Measurements from ENCODE around the gene HELQ. TPM values are rescaled to one million over a fixed set of nuclear protein-coding genes. Genes with fewer than 3 reads are reported as not detected.
"Not testable (repeated sequence)": the region's sequence is repeated elsewhere in the genome, so short reads cannot be mapped to it uniquely, and the experiment has no call there.

Gene HELQ, protein sequence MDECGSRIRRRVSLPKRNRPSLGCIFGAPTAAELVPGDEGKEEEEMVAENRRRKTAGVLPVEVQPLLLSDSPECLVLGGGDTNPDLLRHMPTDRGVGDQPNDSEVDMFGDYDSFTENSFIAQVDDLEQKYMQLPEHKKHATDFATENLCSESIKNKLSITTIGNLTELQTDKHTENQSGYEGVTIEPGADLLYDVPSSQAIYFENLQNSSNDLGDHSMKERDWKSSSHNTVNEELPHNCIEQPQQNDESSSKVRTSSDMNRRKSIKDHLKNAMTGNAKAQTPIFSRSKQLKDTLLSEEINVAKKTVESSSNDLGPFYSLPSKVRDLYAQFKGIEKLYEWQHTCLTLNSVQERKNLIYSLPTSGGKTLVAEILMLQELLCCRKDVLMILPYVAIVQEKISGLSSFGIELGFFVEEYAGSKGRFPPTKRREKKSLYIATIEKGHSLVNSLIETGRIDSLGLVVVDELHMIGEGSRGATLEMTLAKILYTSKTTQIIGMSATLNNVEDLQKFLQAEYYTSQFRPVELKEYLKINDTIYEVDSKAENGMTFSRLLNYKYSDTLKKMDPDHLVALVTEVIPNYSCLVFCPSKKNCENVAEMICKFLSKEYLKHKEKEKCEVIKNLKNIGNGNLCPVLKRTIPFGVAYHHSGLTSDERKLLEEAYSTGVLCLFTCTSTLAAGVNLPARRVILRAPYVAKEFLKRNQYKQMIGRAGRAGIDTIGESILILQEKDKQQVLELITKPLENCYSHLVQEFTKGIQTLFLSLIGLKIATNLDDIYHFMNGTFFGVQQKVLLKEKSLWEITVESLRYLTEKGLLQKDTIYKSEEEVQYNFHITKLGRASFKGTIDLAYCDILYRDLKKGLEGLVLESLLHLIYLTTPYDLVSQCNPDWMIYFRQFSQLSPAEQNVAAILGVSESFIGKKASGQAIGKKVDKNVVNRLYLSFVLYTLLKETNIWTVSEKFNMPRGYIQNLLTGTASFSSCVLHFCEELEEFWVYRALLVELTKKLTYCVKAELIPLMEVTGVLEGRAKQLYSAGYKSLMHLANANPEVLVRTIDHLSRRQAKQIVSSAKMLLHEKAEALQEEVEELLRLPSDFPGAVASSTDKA
- 1 to 10 TPM; 5.7 to 9.7 (median 9.3) TPM for polyA plus RNA-seq

DNA sequence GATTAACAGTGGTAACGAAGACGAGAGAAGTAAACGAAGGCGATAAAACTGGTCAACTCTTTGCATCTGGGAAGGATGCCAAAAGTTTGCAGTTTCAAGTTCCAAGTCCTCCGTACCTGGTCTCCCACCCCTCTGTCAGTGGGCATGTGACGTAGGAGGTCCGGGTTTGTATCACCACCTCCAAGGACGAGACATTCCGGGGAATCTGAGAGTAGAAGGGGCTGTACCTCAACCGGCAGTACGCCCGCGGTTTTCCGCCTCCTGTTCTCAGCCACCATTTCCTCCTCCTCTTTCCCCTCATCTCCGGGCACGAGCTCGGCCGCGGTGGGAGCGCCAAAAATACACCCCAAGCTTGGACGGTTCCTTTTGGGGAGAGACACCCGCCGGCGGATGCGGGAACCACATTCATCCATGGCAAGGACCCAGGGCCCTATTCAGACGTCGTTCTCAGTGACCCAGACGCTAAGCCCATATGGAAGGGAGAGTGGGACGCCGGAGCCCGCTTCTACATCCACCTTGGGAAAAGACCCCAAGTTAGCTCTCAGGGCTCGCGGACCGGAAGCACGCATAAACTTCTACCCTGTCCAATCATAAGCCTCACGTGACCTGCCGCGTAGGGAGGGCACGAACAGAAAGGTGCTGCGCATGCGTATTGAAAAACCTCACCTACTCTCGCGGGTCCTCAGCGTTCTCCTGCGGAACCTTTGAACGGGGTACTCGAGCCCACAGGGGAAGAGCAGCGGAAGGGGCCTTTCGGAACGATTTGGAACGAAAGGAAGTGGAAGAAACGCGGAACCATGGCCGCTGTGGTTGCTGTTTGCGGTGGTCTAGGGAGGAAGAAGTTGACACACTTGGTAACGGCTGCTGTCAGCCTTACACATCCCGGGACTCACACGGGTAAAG is at the start of gene HELQ, which contains the start of gene MRPS18C:
HELQ (minus strand) TSS at position 543 of the 903 bp plus-strand sequence; CDS start at position 413, 130 bp downstream.
MRPS18C (plus strand) TSS at position 778 of the 903 bp plus-strand sequence; CDS start at position 798, 20 bp downstream.
- WGBS, 3 donors = 0% methylated on average over 58 of the region's 58 CpGs
- H3K27ac ChIP-seq (ENCODE audit: low read depth, low read length) = peak within 1 kb of the TSS; percentile 94

DNA sequence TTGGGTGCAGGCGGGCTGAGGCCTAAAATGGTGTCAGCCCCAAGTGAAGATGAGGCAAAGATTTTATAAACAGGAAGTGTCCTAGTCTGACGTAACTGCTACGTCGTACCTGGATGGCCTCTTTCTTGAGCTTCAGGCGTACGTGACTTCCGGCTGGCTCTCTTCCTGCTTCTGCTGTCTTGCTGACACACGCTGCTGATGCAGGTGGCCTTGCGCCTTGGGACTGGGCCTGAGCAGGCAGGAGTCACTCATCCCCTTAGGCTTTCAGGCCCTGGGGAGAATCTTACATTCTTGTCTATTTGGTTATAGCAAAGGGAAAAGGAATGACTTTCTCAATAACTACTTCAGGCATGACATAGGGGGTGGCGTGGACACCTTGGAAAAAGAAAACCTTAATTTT is 49.4 kb upstream of the HELQ start:
- 71 to 82% (median 74%) methylated on average over 10 of the region's 10 CpGs for WGBS, 3 donors
- no peak overlapping the region for H3K27ac ChIP-seq (ENCODE audit: low read depth, low read length)

DNA sequence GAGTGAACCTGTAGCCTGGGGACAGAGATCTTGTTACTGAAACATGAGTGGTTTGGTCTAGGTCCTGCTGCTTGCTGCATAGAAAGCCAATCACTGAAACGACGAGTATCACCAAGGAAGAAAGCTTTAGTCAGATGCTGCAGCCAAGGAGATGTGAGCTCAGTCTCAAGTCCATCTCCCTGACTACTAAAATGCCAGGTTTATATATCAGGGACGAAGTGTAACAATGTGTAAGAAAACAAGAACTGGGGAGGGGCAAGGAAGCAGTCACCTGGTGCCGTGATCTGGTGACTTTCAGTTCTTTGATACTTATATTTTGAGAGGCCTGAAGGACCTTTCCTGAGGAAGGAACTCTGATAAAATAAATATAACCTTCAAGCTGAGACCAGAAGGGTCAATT is 48.9 kb upstream of the HELQ start:
- WGBS, 3 donors = 50 to 70% (median 67%) methylated on average over 4 of the region's 4 CpGs
- no peak overlapping the region for H3K27ac ChIP-seq (ENCODE audit: low read depth, low read length)

DNA sequence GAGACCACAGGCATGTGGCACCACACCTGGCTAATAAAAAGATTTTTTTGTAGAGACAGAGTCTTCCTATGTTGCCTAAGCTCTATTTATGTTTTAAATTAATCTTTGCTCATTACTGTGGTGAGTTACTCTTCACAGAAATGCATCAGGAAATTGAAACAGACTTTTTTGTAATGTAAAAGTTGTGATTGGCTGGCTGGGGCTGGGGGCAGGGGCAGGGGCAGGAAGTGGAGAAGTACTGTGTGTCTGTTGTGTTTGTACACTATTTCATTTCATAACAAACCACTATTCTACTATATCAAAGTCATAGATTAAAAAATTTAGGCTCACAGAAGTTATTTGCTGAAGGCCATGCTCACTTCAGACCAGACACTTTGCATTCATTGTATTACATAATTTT is 48.4 kb upstream of the HELQ start:
- H3K27ac ChIP-seq (ENCODE audit: low read depth, low read length) = no peak overlapping the region

DNA sequence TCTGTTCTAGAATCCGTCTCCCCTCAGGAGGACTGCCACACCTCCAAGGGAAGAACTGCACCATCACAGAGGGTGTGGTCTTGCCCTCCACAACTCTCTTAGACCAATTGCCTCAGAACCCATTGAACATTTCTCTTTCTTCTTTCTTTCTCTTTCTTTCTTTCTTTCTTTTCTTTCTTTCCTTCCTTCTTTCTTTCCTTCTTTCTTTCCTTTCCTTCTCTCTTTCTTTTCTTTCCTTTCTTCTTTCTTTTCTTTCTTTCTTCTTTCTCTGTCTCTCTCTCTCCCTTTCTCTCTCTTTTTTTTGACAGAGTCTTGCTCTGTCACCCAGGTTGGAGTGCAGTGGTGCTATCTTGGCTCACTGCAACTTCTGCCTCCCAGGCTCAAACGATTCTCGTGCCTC is 46.0 kb upstream of the HELQ start:
- not testable (repeated sequence) for H3K27ac ChIP-seq (ENCODE audit: low read depth, low read length)
- 77 to 91% (median 85%) methylated on average over 3 of the region's 3 CpGs for WGBS, 3 donors

DNA sequence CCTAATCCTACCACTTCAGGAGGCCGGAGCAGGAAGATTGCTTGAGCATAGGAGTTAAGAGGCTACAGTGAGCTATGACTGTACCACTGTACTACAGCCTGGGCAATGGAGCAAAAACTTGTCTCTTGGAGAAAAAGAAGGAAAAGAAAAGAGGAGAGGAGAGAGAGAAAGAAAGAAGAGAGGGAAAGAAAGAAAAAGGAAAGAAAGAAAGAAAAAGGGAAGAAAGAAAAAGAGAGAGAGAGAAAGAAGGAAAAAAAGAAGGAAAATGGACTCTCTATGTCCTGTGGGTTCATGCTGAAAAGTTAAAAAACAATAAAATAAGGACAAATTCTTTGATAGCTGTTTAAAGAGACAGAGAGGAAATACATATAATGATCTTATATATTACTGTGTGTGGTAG is 42.6 kb upstream of the HELQ start:
- no peak overlapping the region for H3K27ac ChIP-seq (ENCODE audit: low read depth, low read length)
- 94 to 96% (median 94%) methylated on average over 1 of the region's 1 CpG for WGBS, 3 donors

DNA sequence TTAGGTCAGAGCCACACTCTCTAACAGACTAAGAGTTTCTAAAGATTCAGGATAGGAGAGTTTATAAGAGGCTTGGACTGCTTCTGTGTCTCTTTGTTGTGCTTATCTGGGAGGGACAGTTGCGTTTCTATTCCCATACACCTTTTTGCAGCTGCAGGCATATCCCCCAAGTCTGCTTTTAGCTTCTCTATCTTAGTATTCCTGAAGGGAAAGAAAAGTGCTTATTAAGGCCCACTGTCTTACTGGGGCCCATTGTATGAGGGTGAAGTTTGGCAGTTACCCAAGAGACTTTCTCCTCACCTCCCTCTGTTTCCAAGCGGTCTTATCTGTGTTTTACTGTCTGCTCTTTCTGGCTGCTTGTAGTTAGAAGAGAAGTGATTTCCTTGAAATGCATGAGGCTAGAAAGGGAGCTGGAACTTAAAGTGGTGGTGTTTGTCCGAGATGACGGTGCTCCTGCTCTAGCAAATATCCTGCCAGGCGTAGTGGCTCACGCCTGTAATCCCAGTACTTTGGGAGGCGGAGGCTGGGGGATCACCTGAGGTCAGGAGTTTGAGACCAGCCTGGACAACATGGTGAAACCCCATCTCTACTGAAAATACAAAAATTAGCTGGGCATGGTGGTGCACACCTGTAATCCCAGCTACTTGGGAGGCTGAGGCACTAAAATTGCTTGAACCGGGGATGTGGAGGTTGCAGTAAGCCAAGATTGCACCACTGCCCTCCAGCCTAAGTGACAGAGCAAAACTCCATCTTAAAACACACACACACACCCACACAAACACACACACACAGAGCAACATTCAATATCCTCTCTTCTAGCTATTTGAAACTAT is 40.7 kb upstream of the HELQ start:
- not testable (repeated sequence) for H3K27ac ChIP-seq (ENCODE audit: low read depth, low read length)
- 75 to 85% (median 85%) methylated on average over 8 of the region's 8 CpGs for WGBS, 3 donors

DNA sequence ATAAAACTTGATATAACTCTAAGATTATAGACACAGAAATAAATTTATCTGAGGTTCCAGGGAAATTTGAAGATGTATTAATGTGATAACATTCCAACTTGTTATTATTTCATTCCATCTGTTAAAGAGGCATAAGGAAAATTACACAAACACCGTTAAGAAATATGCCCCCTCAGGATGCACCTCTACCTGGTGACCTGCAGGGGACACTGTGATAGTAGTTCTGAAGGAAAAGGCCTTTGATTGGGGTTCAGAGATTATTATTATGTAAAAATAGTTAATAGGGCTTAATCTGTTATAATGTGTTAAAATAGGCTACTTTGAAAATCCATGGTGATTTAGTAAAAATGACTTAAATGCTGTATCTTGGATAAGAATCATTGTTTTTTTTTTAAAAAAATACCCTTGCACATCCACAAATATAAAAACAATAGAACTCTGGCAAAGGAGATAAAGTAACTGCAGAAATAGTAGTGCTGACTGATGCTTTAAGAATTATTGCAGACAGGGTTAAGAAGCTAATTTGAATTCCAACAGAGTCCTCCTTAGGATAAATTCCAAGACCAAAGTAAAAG is 35.3 kb upstream of the HELQ start:
- no peak overlapping the region for H3K27ac ChIP-seq (ENCODE audit: low read depth, low read length)
- WGBS, 3 donors = 0 to 10% (median 3%) methylated on average over 1 of the region's 1 CpG

DNA sequence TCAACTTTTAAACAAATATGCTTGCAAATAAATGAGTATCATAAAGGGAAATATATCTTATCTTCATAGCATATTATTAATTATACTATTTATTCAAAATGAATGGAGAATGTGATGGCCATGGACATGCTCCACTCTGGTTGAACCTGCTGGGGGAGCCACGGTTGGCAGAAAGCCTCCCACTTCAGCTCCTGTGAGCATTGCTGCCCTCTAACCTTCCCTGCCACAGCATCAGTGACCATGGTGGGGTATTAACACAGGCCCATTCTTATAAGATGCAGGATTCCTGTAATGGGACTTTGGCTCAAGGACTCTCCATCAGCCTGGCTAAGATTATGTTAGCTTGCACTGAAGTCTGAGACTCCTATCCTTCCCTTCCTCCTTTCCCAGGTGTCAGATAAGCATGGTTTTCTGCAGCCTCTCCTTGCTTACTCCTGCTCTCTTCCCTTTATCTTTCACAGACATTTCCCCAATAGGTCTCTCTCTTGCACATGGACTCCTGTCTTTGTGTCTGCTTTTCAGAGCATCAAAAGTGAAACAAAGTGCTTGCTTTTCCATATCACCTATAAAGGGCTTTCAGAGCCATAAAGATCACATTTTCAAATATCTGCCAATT is 34.2 kb upstream of the HELQ start:
- WGBS, 3 donors = 8 to 49% (median 48%) methylated on average over 1 of the region's 1 CpG
- H3K27ac ChIP-seq (ENCODE audit: low read depth, low read length) = no peak overlapping the region

DNA sequence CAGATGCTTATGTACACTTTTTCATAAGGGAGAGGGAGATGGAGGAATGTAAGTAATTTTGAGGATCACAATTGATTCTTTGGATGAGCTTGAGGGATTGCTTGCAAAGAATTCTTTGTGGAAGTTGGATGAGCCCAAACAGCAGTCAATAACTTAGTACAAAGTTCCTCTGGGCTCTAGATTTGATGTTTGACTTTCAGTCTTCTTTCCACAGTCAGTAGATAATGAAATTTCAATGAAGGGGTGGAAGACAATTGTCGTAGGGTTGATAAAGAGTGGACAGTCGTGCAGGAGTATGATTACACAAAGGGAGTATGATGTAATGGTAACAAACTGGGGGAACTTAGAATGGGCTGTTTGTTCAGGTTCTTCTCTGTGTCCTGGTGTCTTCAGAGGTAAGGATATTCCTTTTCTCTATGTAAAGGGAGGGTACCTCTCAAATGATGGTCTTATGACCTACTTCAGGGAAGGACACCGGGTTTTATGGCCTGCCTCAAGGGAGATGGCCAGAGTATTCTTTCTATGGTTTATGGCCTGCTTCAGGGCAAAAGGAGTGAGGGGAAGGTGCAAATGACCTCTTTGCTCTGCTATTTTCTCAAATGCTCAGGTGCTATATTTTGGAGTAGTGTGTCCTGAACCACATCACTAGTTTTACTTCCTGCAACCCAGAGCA is 31.0 kb upstream of the HELQ start:
- H3K27ac ChIP-seq (ENCODE audit: low read depth, low read length) = no peak overlapping the region
- WGBS, 3 donors = 69 to 85% (median 77%) methylated on average over 3 of the region's 3 CpGs

DNA sequence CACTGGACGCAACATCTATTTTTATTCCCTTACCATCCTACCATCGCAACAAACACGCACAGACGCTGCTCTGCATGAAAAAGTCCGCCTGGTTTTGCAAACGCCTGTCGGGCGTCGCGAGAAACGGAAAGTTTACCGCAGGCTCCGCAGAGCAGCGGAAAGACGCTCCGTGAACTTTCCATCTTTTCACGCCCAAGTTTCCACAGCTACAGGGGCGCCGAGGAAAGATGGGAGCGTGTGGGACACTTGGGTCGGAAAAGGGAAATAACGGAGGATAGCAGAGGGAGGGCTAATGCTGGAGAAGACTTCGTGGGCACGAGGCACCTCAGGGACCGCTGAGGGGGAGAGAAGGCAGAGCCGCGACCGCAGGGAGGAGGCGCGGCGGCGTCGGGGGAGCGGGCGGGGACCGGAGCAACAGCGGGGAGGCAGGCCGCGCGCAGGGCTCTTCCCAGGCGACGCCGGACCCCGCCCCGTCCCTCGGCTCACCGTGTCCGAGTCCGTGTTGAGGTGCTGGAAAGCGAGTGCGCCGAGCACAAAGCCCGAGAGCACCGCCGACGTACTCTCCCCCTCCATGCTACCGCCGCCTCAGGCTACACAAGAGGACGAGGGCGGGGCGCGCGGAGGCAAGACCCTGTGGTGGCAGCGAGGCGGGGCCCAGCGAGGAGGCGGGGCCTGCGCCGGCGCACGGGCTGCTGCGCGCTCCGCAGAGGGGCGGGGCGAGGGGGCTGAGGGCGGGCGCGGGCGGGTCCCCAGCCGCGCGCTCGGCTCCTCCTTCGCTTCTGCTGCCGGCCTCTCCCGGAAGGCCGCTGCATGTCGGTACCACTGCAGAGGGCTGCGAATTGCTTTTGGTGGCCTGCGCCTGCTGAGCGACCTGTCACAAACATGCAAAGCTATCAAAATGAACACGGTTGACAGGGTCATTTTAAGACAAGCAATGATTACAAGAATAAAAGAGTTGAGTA is 29.2 kb upstream of the HELQ start, which contains the start of gene ABRAXAS1:
ABRAXAS1 (minus strand) TSS at position 601 of the 962 bp plus-strand sequence; CDS start at position 573, 28 bp downstream.
- WGBS, 3 donors = 0 to 1% (median 1%) methylated on average over 81 to 93 of the region's 93 CpGs
- no peak within 1 kb of the TSS for H3K27ac ChIP-seq (ENCODE audit: low read depth, low read length)

DNA sequence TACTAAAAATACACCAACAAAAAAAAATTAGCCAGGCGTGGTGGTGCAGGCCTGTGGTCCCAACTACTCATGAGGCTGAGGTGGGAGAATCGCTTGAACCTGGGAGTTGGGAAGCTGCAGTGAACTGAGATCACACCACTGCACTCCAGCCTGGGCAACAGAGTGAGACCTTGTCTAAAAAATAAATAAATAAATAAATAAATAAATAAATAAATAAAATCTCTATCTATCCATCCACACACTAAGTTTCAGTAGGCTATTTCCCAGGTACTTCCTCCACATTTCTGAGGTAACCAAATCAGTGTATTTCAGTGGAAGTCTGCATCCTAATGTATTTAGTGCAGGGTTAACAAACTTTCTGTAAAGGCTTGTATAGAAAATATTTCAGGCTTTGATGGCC is 18.3 kb upstream of the HELQ start:
- WGBS, 3 donors = 95 to 98% (median 98%) methylated on average over 2 of the region's 2 CpGs

DNA sequence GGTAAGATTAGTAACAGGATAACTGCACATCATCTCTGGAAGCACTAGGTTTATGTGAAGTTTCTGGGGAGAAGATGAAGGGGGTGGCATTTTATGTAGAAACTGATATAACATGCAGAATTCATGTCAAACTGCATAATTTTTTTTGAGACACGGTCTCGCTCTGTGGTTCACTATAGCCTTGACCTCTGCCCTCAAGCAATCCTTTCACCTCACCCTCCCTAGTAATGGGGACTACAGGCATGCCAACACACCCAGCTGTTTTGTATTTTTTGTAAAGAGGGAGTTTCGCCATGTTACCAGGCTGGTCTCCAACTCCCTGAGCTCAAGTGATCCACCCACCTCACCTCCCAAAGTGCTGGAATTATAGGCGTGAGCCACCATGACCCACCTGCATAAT is 17.8 kb upstream of the HELQ start:
- WGBS, 3 donors = 78 to 93% (median 85%) methylated on average over 4 of the region's 4 CpGs
- no peak overlapping the region for H3K27ac ChIP-seq (ENCODE audit: low read depth, low read length)

More for the DNA sequence above, 18.3 kb upstream of the HELQ start:
- H3K27ac ChIP-seq (ENCODE audit: low read depth, low read length) = no peak overlapping the region

DNA sequence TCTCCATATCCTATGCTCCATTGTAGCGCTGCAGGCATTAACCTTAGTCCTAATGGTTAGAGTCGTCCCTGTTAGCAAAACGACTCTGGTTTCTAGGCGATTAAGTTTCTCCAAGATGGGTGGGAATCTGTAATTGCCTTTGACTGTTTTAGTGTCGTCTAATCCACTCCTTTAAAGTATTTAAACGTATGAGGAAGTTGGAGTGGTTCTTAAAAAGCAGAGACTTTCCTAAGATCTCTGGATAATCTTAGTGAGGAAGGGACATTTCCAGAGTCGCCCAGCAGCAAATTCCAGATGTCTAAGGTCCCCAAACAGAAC is 520 bp upstream of the HELQ start:
- H3K27ac ChIP-seq (ENCODE audit: low read depth, low read length) = peak overlapping the region; percentile 94
- WGBS, 3 donors = 0 to 1% (median 0%) methylated on average over 7 of the region's 7 CpGs

DNA sequence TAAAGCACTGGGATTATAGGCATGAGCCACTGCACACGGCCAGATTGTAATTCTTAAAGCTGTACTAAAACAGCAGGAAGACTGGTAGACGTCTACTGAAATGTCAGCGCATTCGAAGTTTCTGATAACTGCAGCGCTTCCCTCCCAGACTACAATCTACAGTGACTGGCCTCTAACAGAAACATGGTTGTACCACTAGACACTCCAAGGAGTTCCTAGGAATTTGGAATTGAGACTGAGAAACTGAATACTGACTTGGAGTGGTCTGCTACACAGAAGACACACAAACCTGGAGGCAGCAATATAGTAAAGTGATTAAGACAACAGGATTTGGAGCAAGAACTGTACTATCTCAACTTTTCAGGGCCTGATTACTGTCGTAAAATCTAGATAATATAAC is 937 bp downstream of the HELQ start:
- 11 to 19% (median 16%) methylated on average over 6 of the region's 6 CpGs for WGBS, 3 donors
- H3K27ac ChIP-seq (ENCODE audit: low read depth, low read length) = no peak overlapping the region
